IPS-11a (cell line): ENCODE measurements around the gene FLNC.

ENCODE experiments used
- H3K4me3 ChIP-seq: one replicate; pipeline ENCODE4 v1.5.1; 2013; ENCODE audit warnings: low read depth, low read length, control low read depth

The FLNC gene

DNA sequence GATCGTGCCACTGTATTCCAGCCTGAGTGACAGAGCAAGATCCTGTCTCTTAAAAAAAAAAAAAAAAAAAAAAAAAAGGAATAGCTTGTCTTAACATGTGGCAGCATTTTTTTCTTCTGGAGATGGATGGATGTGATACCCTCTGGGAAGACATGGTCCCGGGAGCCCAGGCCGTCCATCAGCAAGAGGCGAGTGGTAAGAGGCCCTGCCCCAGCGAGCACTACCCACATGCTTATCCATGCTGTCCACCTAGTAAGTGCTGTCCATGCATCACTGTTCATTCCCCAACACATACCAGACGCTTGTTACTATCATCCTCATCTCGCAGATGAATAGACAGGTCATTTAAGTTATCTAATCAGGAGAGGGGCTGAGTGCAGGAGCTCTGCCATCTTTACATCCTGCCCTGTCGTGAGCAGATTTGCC lies 45.3 kb downstream of the FLNC start:
- no peak overlapping the region for H3K4me3 ChIP-seq

DNA sequence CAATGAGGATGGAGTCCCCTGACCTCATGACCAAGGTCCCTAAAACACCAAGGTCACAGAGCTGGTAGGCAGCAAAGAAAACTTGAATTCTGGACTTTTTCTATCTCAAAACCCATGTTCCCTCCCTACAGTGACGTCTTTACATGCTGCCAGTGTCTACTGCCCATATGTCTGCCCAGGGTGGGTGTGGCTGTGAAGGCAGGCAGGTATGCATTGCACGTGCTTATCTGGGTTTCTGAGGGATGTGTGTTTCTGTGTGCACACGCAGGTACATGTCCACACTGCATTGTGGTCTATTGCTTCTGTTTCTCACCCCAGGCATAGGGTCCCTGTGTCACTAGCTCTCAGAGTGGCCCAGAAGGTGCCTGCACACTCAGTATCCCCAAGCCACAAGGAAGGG lies 45.9 kb downstream of the FLNC start:
- no peak overlapping the region for H3K4me3 ChIP-seq

DNA sequence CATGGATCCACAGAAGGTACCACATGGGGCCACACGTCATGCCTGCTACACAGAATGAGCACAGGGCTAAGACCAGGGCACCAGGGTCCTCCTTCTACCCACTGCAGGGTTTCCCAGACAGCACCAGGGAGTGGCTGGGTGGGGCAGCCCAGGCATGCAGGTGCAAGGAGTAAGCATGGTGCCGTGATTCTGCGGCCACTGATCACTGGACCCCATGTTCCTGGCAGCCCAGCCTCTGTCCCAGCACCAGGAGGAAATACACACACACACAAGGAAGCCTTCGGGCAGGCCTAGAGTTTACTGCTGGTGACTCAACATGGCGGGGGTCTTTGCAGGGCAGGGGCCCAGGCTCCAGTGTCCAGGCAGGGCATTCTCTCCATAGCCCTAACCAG lies 46.4 kb downstream of the FLNC start:
- no peak overlapping the region for H3K4me3 ChIP-seq

- H3K4me3 ChIP-seq: no peak overlapping the region
These were observed 47.0 kb downstream of the FLNC start for GRCh38 chr7:128876978-128877755.

GRCh38 chr7:128877756-128878120 lies 47.5 kb downstream of the FLNC start:
- H3K4me3 ChIP-seq: no peak overlapping the region

- no peak overlapping the region for H3K4me3 ChIP-seq
These were observed 48.3 kb downstream of the FLNC start for GRCh38 chr7:128878226-128879105.

GRCh38 chr7:128879461-128879938 lies 49.3 kb downstream of the FLNC start:
- no peak overlapping the region for H3K4me3 ChIP-seq

DNA sequence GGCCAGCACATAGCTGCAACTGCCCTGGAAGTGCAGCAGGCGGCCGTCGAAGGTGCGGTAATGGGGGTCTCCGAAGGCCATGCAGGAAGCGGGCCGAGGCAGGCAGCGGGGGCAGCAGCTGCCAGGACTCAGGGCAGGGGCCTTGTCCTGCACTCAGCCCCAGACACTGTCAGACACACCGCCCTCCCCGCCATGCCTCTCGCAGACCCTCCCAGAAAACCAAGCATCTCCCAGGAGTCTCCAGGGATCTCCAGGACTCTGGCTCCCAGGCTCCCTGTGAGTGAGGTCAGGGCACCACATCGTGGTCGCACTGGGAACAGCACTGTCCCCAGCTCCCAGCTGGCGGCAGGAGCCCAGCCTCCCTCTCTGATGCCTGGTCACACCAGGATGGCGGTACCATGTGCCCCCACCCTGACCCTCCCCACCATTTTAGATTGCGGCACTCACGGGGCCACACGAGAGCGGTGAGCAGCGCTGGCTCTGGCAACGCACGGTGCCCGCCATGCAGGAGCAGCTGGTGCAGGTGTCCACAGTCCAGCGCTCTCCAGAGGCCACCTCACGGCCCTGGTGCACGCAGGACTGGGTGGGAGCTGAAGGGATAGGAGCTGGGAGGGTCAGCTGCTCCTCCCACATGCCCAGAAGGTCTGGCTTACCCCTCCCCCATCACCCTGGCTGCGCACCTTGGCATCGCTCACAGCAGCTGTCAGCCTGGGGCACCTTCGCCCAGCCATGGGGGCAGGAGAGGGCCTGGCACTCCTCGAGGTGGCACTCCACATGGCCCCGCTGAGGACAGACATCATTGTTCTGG lies 49.9 kb downstream of the FLNC start:
- no peak overlapping the region for H3K4me3 ChIP-seq

DNA sequence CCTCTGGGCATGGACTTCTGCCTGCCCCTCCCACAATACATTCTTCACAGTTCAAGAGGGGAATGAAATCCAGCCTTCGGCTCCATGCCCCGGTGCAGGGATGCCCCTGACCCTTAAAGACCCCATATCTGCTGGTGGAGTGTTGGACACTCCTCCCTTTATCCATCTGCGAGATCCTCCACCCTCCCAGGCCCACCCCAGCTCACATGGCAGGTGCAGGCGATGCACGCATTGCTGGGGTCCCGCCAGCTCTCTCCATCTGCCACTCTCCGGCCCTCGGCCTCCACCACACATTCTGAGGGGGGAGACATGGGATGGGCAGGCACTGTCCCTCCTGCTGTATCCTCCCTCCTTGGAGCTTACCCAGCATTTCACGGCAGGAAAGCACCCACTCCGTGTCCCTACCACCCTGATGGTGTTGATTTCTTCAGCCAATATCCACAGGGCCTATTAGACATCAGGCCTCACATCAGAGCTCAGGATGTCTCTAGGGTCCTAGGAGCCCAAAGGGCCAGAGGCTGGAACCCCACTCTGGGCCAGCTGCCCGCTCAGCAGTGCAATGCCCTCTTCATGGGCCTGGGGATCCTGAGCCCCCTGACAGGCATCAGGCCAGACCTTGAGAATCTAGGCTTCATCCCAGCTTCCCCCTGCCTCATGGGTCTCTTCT lies 50.7 kb downstream of the FLNC start:
- H3K4me3 ChIP-seq: no peak overlapping the region

GRCh38 chr7:128881458-128882125 lies 51.4 kb downstream of the FLNC start:
- no peak overlapping the region for H3K4me3 ChIP-seq

- no peak overlapping the region for H3K4me3 ChIP-seq
These were observed 51.9 kb downstream of the FLNC start for GRCh38 chr7:128882134-128882533.

DNA sequence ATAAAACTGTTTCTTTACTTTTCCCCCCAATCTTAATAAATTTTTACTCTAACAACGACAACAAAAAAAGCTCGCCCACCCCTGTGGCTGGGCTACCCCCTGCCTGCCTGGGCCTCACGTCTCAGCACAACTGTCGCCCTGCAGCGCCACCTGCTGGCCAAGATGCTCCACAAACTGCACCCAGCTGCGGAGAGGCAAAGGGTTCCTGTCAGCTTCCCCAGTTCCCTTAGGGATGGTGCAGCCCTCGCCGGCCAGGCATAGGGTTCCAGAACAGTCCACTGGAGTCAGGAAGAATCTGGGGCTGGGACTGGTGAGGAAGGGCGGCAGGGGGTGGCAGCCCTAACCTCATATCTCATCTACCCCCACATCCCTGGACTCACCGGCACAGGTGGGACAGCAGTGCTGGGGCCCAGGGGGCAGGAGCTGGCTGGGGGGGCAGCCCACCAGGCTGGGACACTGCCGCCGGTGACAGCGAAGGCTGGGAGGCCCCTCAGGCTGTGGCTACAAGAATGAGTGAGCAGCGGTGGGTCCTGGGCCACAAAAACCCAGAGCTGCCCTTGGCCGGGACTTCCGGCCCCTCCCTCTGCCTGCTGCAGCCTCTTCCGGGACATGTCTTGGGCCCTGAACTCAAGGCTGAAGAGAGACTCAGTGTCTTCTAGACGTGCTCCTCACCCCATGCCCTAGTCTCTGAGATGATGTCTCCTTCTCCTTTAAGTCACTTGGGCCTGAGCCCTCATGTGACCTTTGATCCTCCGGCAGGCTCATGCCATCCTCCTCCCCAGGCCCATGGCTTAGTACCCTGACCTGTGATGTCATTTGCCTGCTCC lies 53.6 kb downstream of the FLNC start:
- no peak overlapping the region for H3K4me3 ChIP-seq

GRCh38 chr7:128884561-128885369 lies 54.6 kb downstream of the FLNC start:
- H3K4me3 ChIP-seq: no peak overlapping the region

- H3K4me3 ChIP-seq: no peak overlapping the region
These were observed 55.4 kb downstream of the FLNC start for GRCh38 chr7:128885370-128886187.

- H3K4me3 ChIP-seq: no peak overlapping the region
These were observed 56.4 kb downstream of the FLNC start for GRCh38 chr7:128886391-128887168.

GRCh38 chr7:128887169-128888038 lies 57.2 kb downstream of the FLNC start:
- H3K4me3 ChIP-seq: no peak overlapping the region
